ENCODE measurements around the gene SPATA12.

Gene SPATA12

DNA sequence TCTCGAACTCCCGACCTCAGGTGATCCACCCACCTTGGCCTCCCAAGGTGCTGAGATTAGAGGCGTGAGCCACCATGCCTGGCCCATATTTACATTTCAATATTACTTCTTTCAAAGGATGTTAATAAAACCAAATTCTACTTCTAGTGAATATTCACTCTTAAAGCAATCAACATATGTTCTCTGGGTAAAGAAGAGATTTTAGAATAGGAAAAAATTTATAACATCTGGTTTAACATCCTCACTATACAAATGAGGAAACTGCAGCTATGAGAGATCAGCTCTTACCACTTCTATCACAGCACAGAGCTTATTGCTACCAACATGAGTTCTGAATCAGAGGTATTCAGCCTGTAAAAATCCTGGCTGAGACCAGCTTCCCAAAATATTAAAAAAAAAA lies 56.0 kb downstream of the SPATA12 start:
- DNase-seq (ENCODE audit: low read depth) = no peak

DNA sequence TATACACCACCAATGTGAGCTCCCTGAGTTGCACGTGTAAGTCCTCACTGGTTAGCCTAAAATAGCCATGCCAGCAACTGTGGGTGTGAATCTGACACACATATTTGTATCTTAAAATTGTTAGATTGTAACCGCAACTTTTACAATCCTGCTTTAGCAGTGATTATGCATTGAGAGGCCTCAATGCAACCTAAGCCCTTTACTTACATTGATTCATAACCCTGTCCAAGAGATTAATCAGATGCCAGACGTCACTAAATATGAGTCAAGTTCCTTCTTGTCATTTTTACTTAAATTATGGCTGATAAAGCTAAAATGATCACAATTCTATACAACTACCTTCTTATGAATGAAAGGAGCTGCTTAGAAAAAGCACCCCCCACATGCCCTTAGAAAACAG lies 57.8 kb downstream of the SPATA12 start:
- DNase-seq (ENCODE audit: low read depth) = no peak

DNA sequence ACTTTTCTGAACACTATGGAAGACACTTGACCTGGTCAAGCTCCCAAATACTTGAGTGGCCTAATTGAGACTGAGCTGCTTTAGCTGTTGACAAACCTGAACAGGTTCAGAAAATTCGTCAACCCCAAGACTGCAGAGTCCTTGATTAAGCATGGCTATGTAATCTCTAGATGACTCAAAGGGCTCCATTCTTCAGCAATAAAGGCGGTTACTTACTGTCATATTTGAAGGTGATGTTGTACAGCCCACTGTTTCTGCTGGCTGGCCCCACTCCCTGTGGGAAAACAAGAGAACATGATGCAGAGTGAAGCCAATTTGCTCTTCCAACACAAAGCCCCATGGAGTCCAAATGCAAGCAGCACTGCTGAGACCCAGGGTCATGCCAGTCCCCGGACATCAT lies 59.6 kb downstream of the SPATA12 start:
- DNase-seq (ENCODE audit: low read depth) = no peak

DNA sequence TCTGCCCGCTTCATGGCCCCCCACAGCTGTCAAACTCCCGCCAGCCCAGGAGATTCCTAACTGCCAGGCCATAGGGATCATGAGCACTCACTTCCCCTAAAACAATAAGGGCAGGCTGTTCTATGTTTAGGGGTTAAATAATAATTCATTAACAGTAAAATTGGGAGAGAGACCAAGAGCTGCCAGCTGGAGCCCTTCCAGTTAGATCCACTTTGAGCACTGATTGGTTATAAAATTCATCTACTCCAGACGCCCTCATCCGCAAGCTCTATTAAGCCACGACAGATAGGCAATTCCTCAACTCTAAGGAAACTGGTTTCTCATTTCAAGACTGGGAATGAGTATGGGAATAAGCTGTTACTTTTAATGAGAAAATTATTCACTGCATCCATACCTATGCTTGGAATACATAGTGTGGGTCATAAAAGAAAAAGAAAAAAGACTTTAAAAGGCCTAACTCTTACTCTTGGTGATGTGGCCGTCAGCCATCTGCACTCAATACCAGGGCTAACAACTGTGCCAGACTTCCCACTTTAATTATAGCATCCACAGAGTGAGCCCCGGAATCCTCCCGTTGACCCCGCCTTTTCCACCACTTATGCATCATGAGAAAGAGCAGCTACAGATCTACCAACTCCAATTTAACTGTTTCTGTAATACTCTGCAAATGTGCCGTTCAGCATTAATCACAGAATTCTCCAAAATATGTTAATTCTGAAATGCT lies 60.1 kb downstream of the SPATA12 start:
- no peak for DNase-seq (ENCODE audit: low read depth)
